ENCODE measurements around the gene SBNO2.

SBNO2 gene

GRCh38 chr19:1065606-1066109 lies 108.4 kb downstream of the SBNO2 start:
- peak overlapping the region; percentile 30 for H3K4me3 Mint-ChIP-seq
- H3K36me3 Mint-ChIP-seq (ENCODE audit: low read depth) = peaks cover 11% of the 10 kb centered on the region
- H3K4me1 Mint-ChIP-seq = peaks cover 36% of the 10 kb centered on the region
- H3K27me3 Mint-ChIP-seq = no peaks in the 10 kb centered on the region
- H3K9me3 Mint-ChIP-seq = no peaks in the 10 kb centered on the region
- no peak for DNase-seq
- ATAC-seq = no peak
- no peak overlapping the region for H3K27ac Mint-ChIP-seq

- Mint-ChIP-seq H3K27me3 (no peaks in the 10 kb centered on the region), H3K4me1 (peaks cover 29% of the 10 kb centered on the region), H3K27ac (no peak overlapping the region), H3K9me3 (no peaks in the 10 kb centered on the region), H3K4me3 (peak overlapping the region; percentile 30), H3K36me3 (ENCODE audit: low read depth) (peaks cover 10% of the 10 kb centered on the region)
- DNase-seq = peak; percentile 80
- ATAC-seq = peak; percentile 35
Observed at GRCh38 chr19:1064661-1065605, 109.1 kb downstream of the SBNO2 start.

- H3K9me3 Mint-ChIP-seq = no peaks in the 10 kb centered on the region
- H3K27me3 Mint-ChIP-seq = no peaks in the 10 kb centered on the region
- H3K4me1 Mint-ChIP-seq = peaks cover 22% of the 10 kb centered on the region
- peaks cover 6% of the 10 kb centered on the region for H3K36me3 Mint-ChIP-seq (ENCODE audit: low read depth)
- DNase-seq = no peak
- H3K27ac Mint-ChIP-seq = no peak overlapping the region
- no peak overlapping the region for H3K4me3 Mint-ChIP-seq
- no peak for ATAC-seq
Observed at GRCh38 chr19:1063909-1064660, 110.0 kb downstream of the SBNO2 start.

- ATAC-seq (no peak), DNase-seq (peak; percentile 65)
- Mint-ChIP-seq H3K27ac (no peak overlapping the region), H3K4me1 (peaks cover 17% of the 10 kb centered on the region), H3K4me3 (no peak overlapping the region), H3K36me3 (ENCODE audit: low read depth) (no peaks in the 10 kb centered on the region), H3K9me3 (no peaks in the 10 kb centered on the region), H3K27me3 (no peaks in the 10 kb centered on the region)
Observed at GRCh38 chr19:1063030-1063908, 110.8 kb downstream of the SBNO2 start.

- DNase-seq (no peak), ATAC-seq (no peak)
- no peaks in the 10 kb centered on the region for H3K27me3 Mint-ChIP-seq
- H3K36me3 Mint-ChIP-seq (ENCODE audit: low read depth) = peaks cover under 1% of the 10 kb centered on the region
- peaks cover under 1% of the 10 kb centered on the region for H3K9me3 Mint-ChIP-seq
- no peak overlapping the region for H3K4me3 Mint-ChIP-seq
- no peak overlapping the region for H3K27ac Mint-ChIP-seq
- H3K4me1 Mint-ChIP-seq = peaks cover 24% of the 10 kb centered on the region
Observed at GRCh38 chr19:1062387-1063029, 111.6 kb downstream of the SBNO2 start.

GRCh38 chr19:1061987-1062386 lies 112.1 kb downstream of the SBNO2 start:
- Mint-ChIP-seq H3K27me3 (no peaks in the 10 kb centered on the region), H3K36me3 (ENCODE audit: low read depth) (peaks cover 5% of the 10 kb centered on the region), H3K4me3 (no peak overlapping the region), H3K4me1 (peaks cover 27% of the 10 kb centered on the region), H3K9me3 (peaks cover 4% of the 10 kb centered on the region), H3K27ac (no peak overlapping the region)
- DNase-seq (no peak), ATAC-seq (no peak)

GRCh38 chr19:1060689-1061088 lies 113.4 kb downstream of the SBNO2 start:
- H3K27ac Mint-ChIP-seq = no peak overlapping the region
- no peak overlapping the region for H3K4me3 Mint-ChIP-seq
- ATAC-seq = no peak
- H3K36me3 Mint-ChIP-seq (ENCODE audit: low read depth) = peaks cover 15% of the 10 kb centered on the region
- no peaks in the 10 kb centered on the region for H3K27me3 Mint-ChIP-seq
- no peak for DNase-seq
- H3K4me1 Mint-ChIP-seq = peaks cover 20% of the 10 kb centered on the region
- peaks cover 4% of the 10 kb centered on the region for H3K9me3 Mint-ChIP-seq

- H3K27ac Mint-ChIP-seq = no peak overlapping the region
- peaks cover 15% of the 10 kb centered on the region for H3K36me3 Mint-ChIP-seq (ENCODE audit: low read depth)
- ATAC-seq = no peak
Observed at GRCh38 chr19:1058112-1058511, 116.0 kb downstream of the SBNO2 start.

More at GRCh38 chr19:1058112-1058511, 116.0 kb downstream of the SBNO2 start:
- no peak overlapping the region for H3K4me3 Mint-ChIP-seq
- peaks cover 4% of the 10 kb centered on the region for H3K9me3 Mint-ChIP-seq
- no peaks in the 10 kb centered on the region for H3K27me3 Mint-ChIP-seq
- peaks cover 11% of the 10 kb centered on the region for H3K4me1 Mint-ChIP-seq
- DNase-seq = no peak

Data from activated naive CD8-positive, alpha-beta T cell treated with anti-CD3 and anti-CD28 coated beads, Interleukin-2, amount 50 U/mL, for 24 hours (primary cell).